Renal cortical epithelial cell (primary cell): Measurements from ENCODE around the gene FAM111A. TPM values are rescaled to one million over a fixed set of nuclear protein-coding genes. Genes with fewer than 3 reads are reported as not detected.

Experiments
- DNase-seq: peaks from one replicate; pipeline ENCODE4 v3.0.0-alpha.2; 2011; ENCODE audit warnings: low read depth
- total RNA-seq: library from RNA; depleted of rRNA; stranded (reverse); fragments of >200 nt; gene quantifications from 2 replicates; pipeline ENCODE4 v1.2.3, GENCODE V29; 2014

Gene FAM111A
- total RNA-seq, 1 donor from 2014 or later = 29.7 TPM

DNA sequence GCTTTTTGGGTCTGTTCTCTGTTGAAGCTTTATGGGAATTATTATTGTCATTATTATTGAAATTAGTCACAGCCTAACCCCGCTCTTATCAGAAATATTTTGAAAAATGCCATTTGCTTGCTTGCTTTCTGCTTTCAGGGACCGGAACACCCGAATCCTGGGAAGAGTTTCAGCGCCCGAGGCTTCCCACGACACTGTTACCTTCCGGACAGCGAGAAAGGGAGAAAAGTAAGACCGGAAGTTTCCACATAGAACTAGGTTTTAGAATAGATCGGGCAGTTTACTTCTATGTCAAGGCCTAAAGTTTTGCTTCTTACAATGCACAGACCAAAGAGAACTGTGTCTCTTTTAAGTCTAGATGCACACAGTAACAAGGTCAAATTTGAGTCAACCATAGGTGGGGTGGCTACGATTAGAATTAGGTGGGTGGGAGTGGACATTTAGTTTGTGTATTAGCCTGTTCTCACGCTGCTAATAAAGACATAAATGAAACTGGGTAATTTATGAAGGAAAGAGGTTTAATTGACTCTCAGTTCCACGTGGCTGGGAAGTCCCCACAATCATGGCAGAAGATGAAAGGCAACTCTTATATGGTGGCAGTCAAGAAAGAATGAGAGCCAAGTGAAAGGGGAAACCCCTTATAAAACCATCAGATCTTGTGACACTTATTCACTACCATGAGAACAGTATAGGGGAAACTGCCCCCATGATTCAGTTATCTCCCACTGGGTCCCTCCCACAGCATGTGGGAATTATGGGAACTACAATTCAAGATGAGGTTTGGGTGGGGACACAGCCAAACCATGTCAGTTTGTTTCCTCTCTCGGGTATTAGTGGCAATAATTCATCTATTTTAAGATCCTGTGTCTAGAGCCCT, 57.1 kb downstream of the FAM111A start:
- DNase-seq = no peak

DNA sequence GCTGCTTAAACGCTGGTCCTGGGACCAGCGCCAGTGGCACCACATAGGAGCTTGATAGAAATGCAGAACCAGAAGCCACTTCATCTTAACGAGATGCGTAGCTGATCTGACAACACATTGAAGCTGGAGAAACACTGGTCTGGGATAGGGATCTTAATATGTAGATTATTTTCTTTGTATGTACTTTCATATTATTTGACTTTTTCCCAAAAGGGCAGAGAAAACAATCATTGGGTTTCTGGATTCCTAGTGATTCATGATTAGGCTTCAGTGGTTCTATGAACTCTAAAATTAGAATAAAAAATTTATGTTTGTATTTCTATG, 57.7 kb downstream of the FAM111A start:
- DNase-seq = no peak

DNA sequence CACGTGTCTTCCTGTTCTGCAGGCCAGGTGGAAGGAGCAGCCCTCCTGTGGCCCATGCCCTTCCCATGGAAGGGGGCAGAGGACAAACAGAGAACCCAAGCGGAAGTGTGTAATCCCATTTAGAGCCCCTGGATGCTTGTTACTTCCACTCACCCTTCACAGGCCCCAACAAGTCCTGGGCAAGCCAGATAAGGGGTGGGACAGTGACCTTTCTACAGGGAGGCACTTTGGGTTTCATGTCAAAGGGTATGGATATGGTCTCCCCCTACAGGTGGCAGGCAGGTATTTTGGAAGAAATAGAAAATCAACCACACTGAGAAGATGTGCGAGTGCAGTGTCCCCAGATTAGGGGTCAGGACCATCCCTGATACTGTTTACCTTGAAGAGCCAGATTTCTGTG, 58.7 kb downstream of the FAM111A start:
- no peak for DNase-seq

Other genes starting within 250 kb of the FAM111A start
- gene GLYATL1, start 203.4 kb upstream of the FAM111A start, total RNA-seq = 2.8 and 5.0 TPM in 2 replicates
- gene GLYATL1B, start 56.5 kb upstream of the FAM111A start, total RNA-seq = not detected in 2 replicates
- gene FAM111B, start 35.6 kb upstream of the FAM111A start, total RNA-seq = 0.89 and 9.2 TPM in 2 replicates
- 1.7 and 17.0 TPM in 2 replicates for gene DTX4, start 29.3 kb downstream of the FAM111A start, total RNA-seq
- gene MPEG1, start 70.1 kb downstream of the FAM111A start, total RNA-seq = not detected in 2 replicates
- gene OR5AN1, start 216.0 kb downstream of the FAM111A start, total RNA-seq = not detected in 2 replicates